T-helper 2 cell (primary cell): ENCODE results near the gene ZNF274.
A peak's percentile ranks its signal among the peaks of the same experiment; 100 is the strongest.
"Not testable (repeated sequence)": the region's sequence is repeated elsewhere in the genome, so short reads cannot be mapped to it uniquely, and the experiment has no call there.

Source experiments
- DNase-seq, 5 experiments: peaks; one replicate each; pipeline versions ENCODE4 v3.0.0 to v3.0.0-alpha.2; 2012 to 2022
- total RNA-seq, 2 donors: gene quantifications; one replicate each; lab custom pipeline; 2026; lab: John Stamatoyannopoulos, UW

The ZNF274 gene
- total RNA-seq: 59.9 to 83.6 reads per million in 2 donors

- DNase-seq: peak; percentile 85 to 96 (median 89)
Measured at GRCh38 chr19:58182989-58183816, at the start of gene ZNF274. ZNF274 (plus strand) TSS chr19:58183061; CDS start chr19:58183966, 905 bp downstream.

- no peak for DNase-seq
Measured at GRCh38 chr19:58134244-58134643, 48.6 kb upstream of the ZNF274 start.

- no peak for DNase-seq
Measured at GRCh38 chr19:58145849-58146248, 37.0 kb upstream of the ZNF274 start.

GRCh38 chr19:58147475-58147874 lies 35.4 kb upstream of the ZNF274 start:
- DNase-seq: not testable (repeated sequence)

- DNase-seq: peak; percentile 82 to 88 (median 87)
Measured at GRCh38 chr19:58150328-58150921, 32.4 kb upstream of the ZNF274 start, which contains the start of gene ZNF329. ZNF329 (minus strand) TSS chr19:58150789; CDS start chr19:58129503, 21,286 bp downstream.

- DNase-seq: no peak
Measured at GRCh38 chr19:58153386-58153785, 29.5 kb upstream of the ZNF274 start.

GRCh38 chr19:58154287-58154678 lies 28.6 kb upstream of the ZNF274 start:
- no peak for DNase-seq

- peak; percentile 91 to 99 (median 95) for DNase-seq
Measured at GRCh38 chr19:58154679-58155648, 27.9 kb upstream of the ZNF274 start.

GRCh38 chr19:58157045-58157728 lies 25.7 kb upstream of the ZNF274 start:
- DNase-seq: no peak

GRCh38 chr19:58166268-58166667 lies 16.6 kb upstream of the ZNF274 start:
- DNase-seq: no peak

- no peak for DNase-seq
Measured at GRCh38 chr19:58166708-58167280, 16.1 kb upstream of the ZNF274 start.

- DNase-seq: no peak
Measured at GRCh38 chr19:58170860-58171259, 12.0 kb upstream of the ZNF274 start.

GRCh38 chr19:58181902-58182576 lies 822 bp upstream of the ZNF274 start:
- DNase-seq: peak in 4 of 5 experiments; percentile 24 to 76 (median 41)

GRCh38 chr19:58182577-58182988 lies 278 bp upstream of the ZNF274 start:
- peak in 4 of 5 experiments; percentile 63 to 92 (median 76) for DNase-seq

GRCh38 chr19:58183817-58184215 lies 955 bp downstream of the ZNF274 start:
- DNase-seq: peak in 1 of 5 experiments; percentile 59

GRCh38 chr19:58196901-58197616 lies 14.2 kb downstream of the ZNF274 start:
- peak in 1 of 5 experiments; percentile 18 for DNase-seq

GRCh38 chr19:58203814-58204475 lies 21.1 kb downstream of the ZNF274 start:
- no peak for DNase-seq

- DNase-seq: no peak
Measured at GRCh38 chr19:58204566-58204965, 21.7 kb downstream of the ZNF274 start.

GRCh38 chr19:58209577-58209976 lies 26.7 kb downstream of the ZNF274 start:
- DNase-seq: no peak
